Trophoblast cell (in vitro differentiated cells and primary cell): ENCODE data around the gene RIPOR2.
A peak's percentile ranks its signal among the peaks of the same experiment; 100 is the strongest.

Experiments
- DNase-seq, 2 donors: peaks; one replicate each; pipeline ENCODE4 v3.0.0-alpha.2; 2016
- H2AFZ ChIP-seq: 2 replicates; pipeline ENCODE4 v1.6.1; 2013; ENCODE audit warnings: low read length, moderate library complexity, mild to moderate bottlenecking; ENCODE audit not compliant: insufficient read depth, poor library complexity
- H2AK5ac ChIP-seq: 2 replicates; pipeline ENCODE4 v1.6.1; 2013; ENCODE audit warnings: mild to moderate bottlenecking, low read length
- H2BK120ac ChIP-seq: 2 replicates; pipeline ENCODE4 v1.6.1; 2013; ENCODE audit warnings: low read length, mild to moderate bottlenecking, moderate library complexity; ENCODE audit not compliant: insufficient read depth, poor library complexity
- H2BK12ac ChIP-seq: 2 replicates; pipeline ENCODE4 v1.6.1; 2013; ENCODE audit warnings: mild to moderate bottlenecking, low read length, moderate library complexity
- H2BK5ac ChIP-seq: 2 replicates; pipeline ENCODE4 v1.6.1; 2013; ENCODE audit warnings: low read length, low read depth, moderate library complexity, mild to moderate bottlenecking; ENCODE audit not compliant: poor library complexity
- H3K14ac ChIP-seq: 2 replicates; pipeline ENCODE4 v1.6.1; 2013; ENCODE audit warnings: mild to moderate bottlenecking, low read length
- H3K18ac ChIP-seq: 2 replicates; pipeline ENCODE4 v1.6.1; 2013; ENCODE audit warnings: mild to moderate bottlenecking, low read length
- H3K23ac ChIP-seq: 2 replicates; pipeline ENCODE4 v1.6.1; 2013; ENCODE audit warnings: low read length
- H3K27ac ChIP-seq: 2 replicates; pipeline ENCODE4 v1.5.1; 2013; ENCODE audit warnings: low read depth, mild to moderate bottlenecking, inconsistent platforms, low read length, moderate library complexity
- H3K27me3 ChIP-seq: 2 replicates; pipeline ENCODE4 v1.6.1; 2013; ENCODE audit warnings: inconsistent platforms, mild to moderate bottlenecking, low read length, moderate library complexity; ENCODE audit not compliant: insufficient read depth
- H3K36me3 ChIP-seq, 2 experiments: 1 replicate in 1 of 2; 2 replicates in 1 of 2; pipeline ENCODE4 v1.6.1; 2013; ENCODE audit warnings: low read length in 2 of 2, mild to moderate bottlenecking in 2 of 2, moderate library complexity in 1 of 2; ENCODE audit not compliant: insufficient read depth in 2 of 2, control insufficient read depth in 1 of 2
- H3K4ac ChIP-seq: 2 replicates; pipeline ENCODE4 v1.6.1; 2013; ENCODE audit warnings: low read depth, mild to moderate bottlenecking, low read length, moderate library complexity
- H3K4me1 ChIP-seq, 2 experiments: 1 replicate in 1 of 2; 2 replicates in 1 of 2; pipeline ENCODE4 v1.6.1; 2013; ENCODE audit warnings: low read length in 2 of 2, mild to moderate bottlenecking in 2 of 2, moderate library complexity in 1 of 2; ENCODE audit not compliant: insufficient read depth in 2 of 2, control insufficient read depth in 1 of 2
- H3K4me2 ChIP-seq: 2 replicates; pipeline ENCODE4 v1.6.1; 2013; ENCODE audit warnings: inconsistent platforms, mild to moderate bottlenecking, low read length, moderate library complexity
- H3K4me3 ChIP-seq: 2 replicates; pipeline ENCODE4 v1.5.1; 2013; ENCODE audit warnings: mild to moderate bottlenecking, low read depth, low read length, inconsistent platforms
- H3K79me1 ChIP-seq: one replicate; pipeline ENCODE4 v1.6.1; 2013; ENCODE audit warnings: low read length
- H3K79me2 ChIP-seq: 2 replicates; pipeline ENCODE4 v1.6.1; 2013; ENCODE audit warnings: low read length, mild to moderate bottlenecking; ENCODE audit not compliant: control insufficient read depth, insufficient read depth, poor library complexity
- H3K9ac ChIP-seq: 2 replicates; pipeline ENCODE4 v1.6.1; 2013; ENCODE audit warnings: mild to moderate bottlenecking, low read length
- H3K9me3 ChIP-seq: 2 replicates; pipeline ENCODE4 v1.6.1; 2013; ENCODE audit warnings: low read depth, mild to moderate bottlenecking, control low read depth, inconsistent platforms, low read length; ENCODE audit not compliant: insufficient read depth
- H4K12ac ChIP-seq: 2 replicates; pipeline ENCODE4 v1.6.1; 2013; ENCODE audit warnings: low read depth, mild to moderate bottlenecking, low read length, moderate library complexity
- H4K8ac ChIP-seq: 2 replicates; pipeline ENCODE4 v1.6.1; 2013; ENCODE audit warnings: low read depth, mild to moderate bottlenecking, low read length, moderate library complexity
- H4K91ac ChIP-seq: one replicate; pipeline ENCODE4 v1.6.1; 2013; ENCODE audit warnings: low read depth, mild to moderate bottlenecking, low read length, moderate library complexity
- WGBS: extraction: QIAGEN DNeasy Blood & Tissue Kit; methylation state at CpG from one replicate; pipeline ENCODE4 v1.1.7; 2013; ENCODE audit warnings: missing lambda C conversion rate; ENCODE audit not compliant: insufficient read length, insufficient coverage; ENCODE audit errors: extremely low coverage; 5-methylcytosine and 5-hydroxymethylcytosine counted together

RIPOR2 gene

GRCh38 chr6:24807584-24807983, 128.2 kb downstream of the RIPOR2 start:
- H4K12ac ChIP-seq: no peak overlapping the region
- no peak overlapping the region for H3K14ac ChIP-seq

GRCh38 chr6:24802271-24803059, 133.3 kb downstream of the RIPOR2 start:
- Histone ChIP-seq H3K27ac (no peak overlapping the region), H3K4me2 (no peak overlapping the region), H3K79me2 (no peaks in the 10 kb centered on the region), H3K9me3 (no peaks in the 10 kb centered on the region), H3K4ac (no peak overlapping the region), H4K91ac (peak overlapping the region; percentile 37), H2AK5ac (no peak overlapping the region), H3K79me1 (no peaks in the 10 kb centered on the region), H2BK120ac (peak overlapping the region; percentile 60), H2AFZ (no peak overlapping the region), H4K12ac (no peak overlapping the region), H2BK5ac (peak overlapping the region; percentile 27), H3K4me3 (no peak overlapping the region), H3K23ac (no peak overlapping the region), H3K27me3 (no peaks in the 10 kb centered on the region), H3K18ac (no peak overlapping the region), H3K4me1 (peaks cover 4 to 7% of the 10 kb centered on the region in 2 experiments), H3K14ac (no peak overlapping the region), H4K8ac (no peak overlapping the region), H3K36me3 (peaks cover 3 to 5% of the 10 kb centered on the region in 2 experiments), H3K9ac (no peak overlapping the region), H2BK12ac (peak overlapping the region; percentile 81)
- no CpG with 5 or more reads among the region's 8 CpGs for WGBS
- DNase-seq: peak; percentile 5 to 66

More at GRCh38 chr6:24807584-24807983, 128.2 kb downstream of the RIPOR2 start:
- no peak overlapping the region for H3K4me2 ChIP-seq
- no peak overlapping the region for H2BK120ac ChIP-seq
- WGBS: no CpG with 5 or more reads among the region's 3 CpGs
- no peak overlapping the region for H4K8ac ChIP-seq
- DNase-seq: no peak
- H3K36me3 ChIP-seq: peaks cover 7 to 8% of the 10 kb centered on the region in 2 experiments
- peaks cover 3% of the 10 kb centered on the region in 2 experiments for H3K4me1 ChIP-seq
- H3K9me3 ChIP-seq: no peaks in the 10 kb centered on the region
- H3K9ac ChIP-seq: no peak overlapping the region
- H2AK5ac ChIP-seq: no peak overlapping the region
- no peak overlapping the region for H2BK12ac ChIP-seq
- H2BK5ac ChIP-seq: no peak overlapping the region
- no peak overlapping the region for H3K23ac ChIP-seq
- H3K4ac ChIP-seq: no peak overlapping the region
- no peak overlapping the region for H4K91ac ChIP-seq
- no peaks in the 10 kb centered on the region for H3K27me3 ChIP-seq
- no peaks in the 10 kb centered on the region for H3K79me1 ChIP-seq
- H3K18ac ChIP-seq: no peak overlapping the region
- no peak overlapping the region for H3K4me3 ChIP-seq
- H2AFZ ChIP-seq: no peak overlapping the region
- H3K79me2 ChIP-seq: no peaks in the 10 kb centered on the region
- H3K27ac ChIP-seq: no peak overlapping the region

GRCh38 chr6:24799541-24799915, 136.2 kb downstream of the RIPOR2 start:
- Histone ChIP-seq H3K9me3 (no peaks in the 10 kb centered on the region), H2BK120ac (no peak overlapping the region), H2BK12ac (no peak overlapping the region), H3K27ac (no peak overlapping the region), H2AFZ (no peak overlapping the region), H3K4ac (no peak overlapping the region), H3K27me3 (no peaks in the 10 kb centered on the region), H3K18ac (no peak overlapping the region), H4K91ac (no peak overlapping the region), H3K4me3 (no peak overlapping the region), H3K4me2 (no peak overlapping the region), H4K8ac (no peak overlapping the region), H3K79me1 (no peaks in the 10 kb centered on the region), H2AK5ac (no peak overlapping the region), H3K9ac (no peak overlapping the region), H3K23ac (no peak overlapping the region), H2BK5ac (no peak overlapping the region), H3K14ac (no peak overlapping the region), H3K79me2 (no peaks in the 10 kb centered on the region), H4K12ac (no peak overlapping the region), H3K36me3 (no peaks in the 10 kb centered on the region), H3K4me1 (peaks cover 4 to 7% of the 10 kb centered on the region in 2 experiments)
- peak in 1 of 2 donors; percentile 67 for DNase-seq
- WGBS: no CpG with 5 or more reads among the region's 1 CpG

GRCh38 chr6:24798740-24799540, 136.8 kb downstream of the RIPOR2 start, which contains the start of gene ARMH2:
ARMH2 (minus strand) TSS chr6:24798917; CDS start chr6:24798857, 60 bp downstream.
- Histone ChIP-seq H3K9ac (no peak within 1 kb of the TSS), H4K91ac (no peak within 1 kb of the TSS), H3K36me3 (no peaks in the 10 kb centered on the region), H2BK12ac (no peak within 1 kb of the TSS), H2BK5ac (no peak within 1 kb of the TSS), H3K4me2 (no peak within 1 kb of the TSS), H3K79me2 (no peaks in the 10 kb centered on the region), H3K4ac (no peak within 1 kb of the TSS), H3K9me3 (no peaks in the 10 kb centered on the region), H4K8ac (no peak within 1 kb of the TSS), H3K23ac (no peak within 1 kb of the TSS), H3K14ac (no peak within 1 kb of the TSS), H3K27me3 (no peaks in the 10 kb centered on the region), H3K4me3 (no peak within 1 kb of the TSS), H4K12ac (no peak within 1 kb of the TSS), H2BK120ac (no peak within 1 kb of the TSS), H2AFZ (no peak within 1 kb of the TSS), H3K27ac (no peak within 1 kb of the TSS), H3K79me1 (no peaks in the 10 kb centered on the region), H3K4me1 (peaks cover 4 to 7% of the 10 kb centered on the region in 2 experiments), H2AK5ac (no peak within 1 kb of the TSS), H3K18ac (no peak within 1 kb of the TSS)
- peak; percentile 2 to 69 for DNase-seq
- WGBS: no CpG with 5 or more reads among the region's 13 CpGs
